H9 (cell line): ENCODE measurements around the gene ZBTB9. TPM values are rescaled to one million over a fixed set of nuclear protein-coding genes. Genes with fewer than 3 reads are reported as not detected.

Source experiments
- DNase-seq: peaks from one replicate; pipeline ENCODE4 v3.0.0-alpha.2; 2017
- H2AFZ ChIP-seq: one replicate; pipeline ENCODE4 v1.6.1; 2013; ENCODE audit warnings: mild to moderate bottlenecking, low read length, control low read depth, moderate library complexity
- H2AK5ac ChIP-seq: 2 replicates; pipeline ENCODE4 v1.6.1; 2013; ENCODE audit warnings: low read length, control low read depth, mixed read lengths; ENCODE audit not compliant: insufficient read length
- H2BK120ac ChIP-seq: one replicate; pipeline ENCODE4 v1.6.1; 2013; ENCODE audit warnings: low read depth, mild to moderate bottlenecking, low read length, control low read depth, inconsistent platforms; ENCODE audit not compliant: poor library complexity, severe bottlenecking
- H2BK12ac ChIP-seq: 2 replicates; pipeline ENCODE4 v1.6.1; 2013; ENCODE audit warnings: low read length, control low read depth, mixed read lengths, low read depth; ENCODE audit not compliant: insufficient read length
- H2BK15ac ChIP-seq: 2 replicates; pipeline ENCODE4 v1.6.1; 2013; ENCODE audit warnings: low read depth, low read length, control low read depth
- H2BK20ac ChIP-seq: one replicate; pipeline ENCODE4 v1.6.1; 2013; ENCODE audit warnings: low read depth, mild to moderate bottlenecking, low read length, control low read depth, inconsistent platforms; ENCODE audit not compliant: poor library complexity, severe bottlenecking
- H2BK5ac ChIP-seq: 2 replicates; pipeline ENCODE4 v1.6.1; 2013; ENCODE audit warnings: low read length, control low read depth, mixed read lengths; ENCODE audit not compliant: insufficient read length
- H3K14ac ChIP-seq: 2 replicates; pipeline ENCODE4 v1.6.1; 2013; ENCODE audit warnings: low read length, control low read depth; ENCODE audit not compliant: insufficient read depth
- H3K18ac ChIP-seq: 2 replicates; pipeline ENCODE4 v1.6.1; 2013; ENCODE audit warnings: low read depth, mild to moderate bottlenecking, mixed read lengths, low read length, control low read depth; ENCODE audit not compliant: insufficient read length
- H3K23ac ChIP-seq: 2 replicates; pipeline ENCODE4 v1.6.1; 2013; ENCODE audit warnings: low read length, control low read depth, mixed read lengths, low read depth; ENCODE audit not compliant: insufficient read length
- H3K23me2 ChIP-seq: 2 replicates; pipeline ENCODE4 v1.6.1; 2013; ENCODE audit warnings: low read depth, mild to moderate bottlenecking, mixed read lengths, low read length, control low read depth; ENCODE audit not compliant: insufficient read length, poor library complexity, severe bottlenecking
- H3K27ac ChIP-seq: 2 replicates; pipeline ENCODE4 v1.5.1; 2013; ENCODE audit warnings: low read length, control low read depth, mixed read lengths, low read depth; ENCODE audit not compliant: insufficient read length
- H3K27me3 ChIP-seq: 2 replicates; pipeline ENCODE4 v1.6.1; 2013; ENCODE audit warnings: low read length, control low read depth, inconsistent platforms; ENCODE audit not compliant: insufficient read depth
- H3K4ac ChIP-seq: 2 replicates; pipeline ENCODE4 v1.6.1; 2013; ENCODE audit warnings: low read depth, mild to moderate bottlenecking, control low read depth, inconsistent platforms, low read length, moderate library complexity
- H3K4me1 ChIP-seq: 2 replicates; pipeline ENCODE4 v1.6.1; 2013; ENCODE audit warnings: low read length, control low read depth, inconsistent platforms; ENCODE audit not compliant: insufficient read depth
- H3K4me2 ChIP-seq: 2 replicates; pipeline ENCODE4 v1.6.1; 2013; ENCODE audit warnings: low read length, control low read depth, mixed read lengths; ENCODE audit not compliant: insufficient read length, insufficient read depth
- H3K56ac ChIP-seq: 2 replicates; pipeline ENCODE4 v1.6.1; 2013; ENCODE audit warnings: low read depth, mild to moderate bottlenecking, mixed read lengths, low read length, control low read depth; ENCODE audit not compliant: insufficient read length
- H3K79me1 ChIP-seq: 2 replicates; pipeline ENCODE4 v1.6.1; 2013; ENCODE audit warnings: low read depth, mild to moderate bottlenecking, moderate library complexity, low read length, control low read depth, inconsistent platforms; ENCODE audit not compliant: insufficient read depth, poor library complexity, severe bottlenecking
- H3K79me2 ChIP-seq: 2 replicates; pipeline ENCODE4 v1.6.1; 2013; ENCODE audit warnings: low read length, control low read depth, inconsistent platforms; ENCODE audit not compliant: insufficient read depth
- H3K9ac ChIP-seq: 2 replicates; pipeline ENCODE4 v1.6.1; 2013; ENCODE audit warnings: low read length, control low read depth, mixed read lengths; ENCODE audit not compliant: insufficient read length; ENCODE audit errors: extremely low read depth
- H3K9me3 ChIP-seq: one replicate; pipeline ENCODE4 v1.6.1; 2013; ENCODE audit warnings: low read depth, low read length, inconsistent platforms; ENCODE audit not compliant: control insufficient read depth
- H3T11ph ChIP-seq: one replicate; pipeline ENCODE4 v1.6.1; 2013; ENCODE audit warnings: mild to moderate bottlenecking, low read length, control low read depth, inconsistent platforms
- H4K20me1 ChIP-seq: one replicate; pipeline ENCODE4 v1.6.1; 2013; ENCODE audit not compliant: control insufficient read depth, insufficient read length, insufficient read depth
- H4K5ac ChIP-seq: 2 replicates; pipeline ENCODE4 v1.6.1; 2013; ENCODE audit warnings: low read depth, mild to moderate bottlenecking, mixed read lengths, low read length, control low read depth; ENCODE audit not compliant: insufficient read length
- H4K8ac ChIP-seq: replicated peaks from 2 replicates; pipeline ENCODE4 v1.6.1; 2013; ENCODE audit warnings: low read length, control low read depth, mixed read lengths, low read depth; ENCODE audit not compliant: insufficient read length
- H4K91ac ChIP-seq: 2 replicates; pipeline ENCODE4 v1.6.1; 2013; ENCODE audit warnings: low read depth, mild to moderate bottlenecking, moderate library complexity, mixed read lengths, low read length, control low read depth; ENCODE audit not compliant: insufficient read length
- H3K27ac Mint-ChIP-seq, 3 experiments: 2 replicates in 2 of 3; 3 replicates in 1 of 3; pipeline ENCODE4 v1.8.0; 2020 to 2021; ENCODE audit warnings: mixed read lengths in 3 of 3, mild to moderate bottlenecking in 1 of 3, moderate library complexity in 1 of 3
- H3K27me3 Mint-ChIP-seq: 2 replicates; pipeline ENCODE4 v1.8.0; 2021; ENCODE audit warnings: low read depth, mild to moderate bottlenecking, moderate library complexity, mixed read lengths
- H3K36me3 Mint-ChIP-seq, 3 experiments: 2 replicates in 2 of 3; 3 replicates in 1 of 3; pipeline ENCODE4 v1.8.0; 2020 to 2021; ENCODE audit warnings: low read depth in 3 of 3, mixed read lengths in 3 of 3; ENCODE audit not compliant: insufficient read depth in 1 of 3
- H3K4me1 Mint-ChIP-seq, 2 experiments: 2 replicates each; pipeline ENCODE4 v1.8.0; 2020; ENCODE audit warnings: mixed read lengths in 2 of 2
- H3K4me3 Mint-ChIP-seq, 2 experiments: 2 replicates in 1 of 2; 3 replicates in 1 of 2; pipeline ENCODE4 v1.8.0; 2020 to 2021; ENCODE audit warnings: mild to moderate bottlenecking in 2 of 2, mixed read lengths in 2 of 2, moderate library complexity in 1 of 2
- H3K9me3 Mint-ChIP-seq, 2 experiments: 2 replicates in 1 of 2; 3 replicates in 1 of 2; pipeline ENCODE4 v1.8.0; 2020; ENCODE audit warnings: mild to moderate bottlenecking in 2 of 2, mixed read lengths in 2 of 2, moderate library complexity in 1 of 2
- CTCF ChIP-seq: fragments of 200-600 bp; sonication (generic); conservative IDR thresholded peaks from 3 replicates; pipeline ENCODE4 v1.8.0; 2021; ENCODE audit warnings: antibody characterized with exemption, mild to moderate bottlenecking
- WGBS: extraction: QIAGEN DNeasy Blood & Tissue Kit; methylation state at CpG from one replicate; pipeline ENCODE4 v1.1.7; 2013; ENCODE audit warnings: missing lambda C conversion rate, low lambda C conversion rate, mixed read lengths; ENCODE audit not compliant: insufficient read length; ENCODE audit errors: extremely low coverage; 5-methylcytosine and 5-hydroxymethylcytosine counted together
- total RNA-seq: library from RNA; stranded (reverse); gene quantifications from 2 replicates; pipeline ENCODE4 v1.2.1, GENCODE V29; 2021

Gene ZBTB9
- total RNA-seq, 1 experiment from 2014 or later: 53.1 TPM

- Histone ChIP-seq H3K79me1 (no peaks in the 10 kb centered on the region), H3K9me3 (no peaks in the 10 kb centered on the region), H2BK12ac (no peak overlapping the region), H3K4me1 (no peaks in the 10 kb centered on the region), H3K4me2 (no peak overlapping the region), H3K9ac (no peak overlapping the region), H3K23me2 (no peaks in the 10 kb centered on the region), H2BK15ac (no peak overlapping the region), H2BK120ac (no peak overlapping the region), H2BK5ac (no peak overlapping the region), H4K5ac (no peak overlapping the region), H3K18ac (no peak overlapping the region), H2AFZ (no peak overlapping the region), H3K79me2 (no peaks in the 10 kb centered on the region), H4K20me1 (peaks cover 3% of the 10 kb centered on the region), H3K4ac (no peak overlapping the region), H3K23ac (no peak overlapping the region), H2AK5ac (no peak overlapping the region), H4K91ac (no peak overlapping the region), H3K27me3 (no peaks in the 10 kb centered on the region), H4K8ac (no peak overlapping the region), H3T11ph (no peak overlapping the region), H3K14ac (no peak overlapping the region), H2BK20ac (no peak overlapping the region), H3K56ac (no peak overlapping the region), H3K27ac (no peak overlapping the region)
- DNase-seq: no peak
- no peak overlapping the region for H3K4me3 Mint-ChIP-seq
- WGBS: no CpG with 5 or more reads among the region's 3 CpGs
- H3K9me3 Mint-ChIP-seq: peaks cover 4 to 8% of the 10 kb centered on the region in 2 experiments; a peak in 4 of 5 replicates
- H3K27me3 Mint-ChIP-seq: peaks cover 22% of the 10 kb centered on the region
- TF ChIP-seq CTCF: no peak
- H3K36me3 Mint-ChIP-seq: no peaks in the 10 kb centered on the region; a peak in 2 of 7 replicates
- peaks cover 4 to 7% of the 10 kb centered on the region in 2 experiments for H3K4me1 Mint-ChIP-seq
- no peak overlapping the region for H3K27ac Mint-ChIP-seq
Observed at GRCh38 chr6:33490198-33490597, 35.8 kb downstream of the ZBTB9 start.
